ENCODE data around the gene PIK3IP1. TPM values are rescaled to one million over a fixed set of nuclear protein-coding genes. Genes with fewer than 3 reads are reported as not detected.

PIK3IP1 gene
- polyA plus RNA-seq, 1 experiment: 23.8 TPM

DNA sequence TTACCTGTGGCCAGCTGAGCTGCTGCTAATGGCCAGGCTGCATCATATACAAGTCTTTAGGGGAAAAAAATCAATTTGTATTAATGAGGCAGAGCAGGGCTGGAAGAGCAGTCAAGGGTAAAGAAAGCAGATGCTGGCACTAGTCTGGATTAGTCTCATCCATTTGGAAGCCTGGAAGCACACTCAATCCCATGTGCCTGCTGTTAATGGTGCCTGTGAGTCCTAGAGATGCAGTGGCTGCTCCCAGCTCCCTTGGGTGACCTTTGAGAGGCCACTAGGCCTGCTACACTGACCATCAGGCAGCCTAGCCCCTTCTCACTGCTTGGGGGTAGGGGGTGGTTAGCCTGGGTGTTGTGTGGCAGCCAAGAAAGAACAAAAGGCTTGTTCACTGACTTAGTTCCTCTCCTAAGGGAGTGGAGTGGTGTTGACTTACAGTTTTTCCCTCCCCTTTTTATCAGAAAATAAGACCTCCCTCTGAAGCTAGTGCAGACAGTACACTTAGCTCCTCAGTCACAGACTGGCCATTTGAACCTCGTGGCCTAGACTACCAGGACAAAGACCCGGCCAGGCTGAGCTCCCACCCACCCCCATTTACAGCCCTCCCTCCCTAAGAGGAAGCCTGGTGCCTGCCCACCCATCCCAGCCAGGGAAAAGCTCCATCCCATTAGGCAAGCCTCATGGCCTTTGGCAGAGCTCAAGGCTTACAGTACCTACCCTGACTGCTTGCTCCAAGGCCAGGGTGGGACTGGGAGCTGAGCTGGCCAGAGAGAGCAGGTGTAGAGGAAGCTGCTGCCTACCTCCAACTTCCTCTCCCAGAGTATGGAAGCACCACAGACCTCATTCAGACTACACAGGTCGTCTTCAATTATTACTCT is 7.8 kb downstream of the PIK3IP1 start:
- CTCF ChIA-PET: interaction anchor here (1.0 to 6.6 kb wide), 2 partner anchors 13 to 177 kb away, joined by 5 to 55 read pairs; partner anchors contain the start of gene SELENOM
- H3K27ac ChIP-seq (ENCODE audit: low read depth, low read length): no peak overlapping the region
- DNase-seq (ENCODE audit: low read depth, low spot score): no peak
- H3K27me3 ChIP-seq (ENCODE audit: control insufficient read depth, insufficient read depth, low read length): no peaks in the 10 kb centered on the region
- no peak overlapping the region for H3K4me3 ChIP-seq (ENCODE audit: low read depth, low read length)
- no peaks in the 10 kb centered on the region for H3K9me3 ChIP-seq (ENCODE audit: control insufficient read depth, insufficient read depth, low read length)
- TF ChIP-seq CTCF (IDR thresholded peaks at IDR 0.05; ENCODE audit: low read depth, low read length): no peak
- POLR2A ChIA-PET: interaction anchor here (0.5 kb wide), 1 partner anchor 139 kb away, joined by 7 read pairs; no protein-coding TSS in a partner anchor

DNA sequence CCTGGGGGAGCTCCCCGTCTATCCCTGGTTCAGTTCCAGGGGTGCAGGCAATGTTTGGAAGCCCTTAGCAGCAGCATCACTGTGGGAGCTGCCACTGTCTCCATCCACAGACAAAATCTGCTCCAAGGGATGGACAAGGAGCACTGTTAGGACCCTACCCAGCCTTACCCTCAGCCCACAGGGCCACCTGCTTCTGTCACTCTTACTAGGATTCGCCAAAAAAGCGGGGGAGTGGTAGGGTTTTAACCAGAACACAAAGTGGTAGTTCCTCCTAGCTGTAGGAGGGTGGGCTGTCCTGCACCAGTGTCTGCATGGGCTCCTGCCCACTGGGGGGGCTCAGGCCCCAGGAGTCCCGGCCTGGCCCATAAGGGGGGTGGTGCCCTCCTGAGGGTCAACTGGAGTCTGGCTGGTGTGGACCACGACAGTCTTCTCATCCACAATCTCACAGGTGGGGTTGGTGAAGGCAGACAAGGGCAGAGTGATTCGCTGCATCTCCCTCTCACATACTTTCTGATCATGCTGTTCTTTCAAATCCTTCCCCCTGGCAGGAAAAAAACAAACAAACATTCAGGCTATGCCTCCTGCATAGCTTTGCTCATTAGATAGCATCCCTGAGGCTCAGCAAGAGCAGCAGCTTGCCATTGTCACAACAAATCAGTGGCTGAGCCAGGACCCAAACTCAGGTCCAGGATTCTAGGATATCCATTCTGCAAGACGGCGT is 9.4 kb downstream of the PIK3IP1 start:
- no peak overlapping the region for H3K4me3 ChIP-seq (ENCODE audit: low read depth, low read length)
- TF ChIP-seq CTCF (IDR thresholded peaks at IDR 0.05; ENCODE audit: low read depth, low read length): no peak
- H3K27ac ChIP-seq (ENCODE audit: low read depth, low read length): no peak overlapping the region
- no peaks in the 10 kb centered on the region for H3K9me3 ChIP-seq (ENCODE audit: control insufficient read depth, insufficient read depth, low read length)
- ChIA-PET CTCF (interaction anchor here (1.0 to 6.6 kb wide), 2 partner anchors 11 to 31 kb away, joined by 3 to 55 read pairs; no protein-coding TSS in a partner anchor), POLR2A (no interaction called here)
- H3K27me3 ChIP-seq (ENCODE audit: control insufficient read depth, insufficient read depth, low read length): no peaks in the 10 kb centered on the region
- no peak for DNase-seq (ENCODE audit: low read depth, low spot score)

- ChIA-PET CTCF (interaction anchor here (1.0 to 6.6 kb wide), 2 partner anchors 10 to 32 kb away, joined by 3 to 55 read pairs; no protein-coding TSS in a partner anchor), POLR2A (no interaction called here)
- no peaks in the 10 kb centered on the region for H3K27me3 ChIP-seq (ENCODE audit: control insufficient read depth, insufficient read depth, low read length)
- no peak for TF ChIP-seq CTCF (IDR thresholded peaks at IDR 0.05; ENCODE audit: low read depth, low read length)
- no peaks in the 10 kb centered on the region for H3K9me3 ChIP-seq (ENCODE audit: control insufficient read depth, insufficient read depth, low read length)
- no peak overlapping the region for H3K27ac ChIP-seq (ENCODE audit: low read depth, low read length)
- H3K4me3 ChIP-seq (ENCODE audit: low read depth, low read length): no peak overlapping the region
- DNase-seq (ENCODE audit: low read depth, low spot score): no peak
Observed at GRCh38 chr22:31281733-31282132, 10.6 kb downstream of the PIK3IP1 start.

DNA sequence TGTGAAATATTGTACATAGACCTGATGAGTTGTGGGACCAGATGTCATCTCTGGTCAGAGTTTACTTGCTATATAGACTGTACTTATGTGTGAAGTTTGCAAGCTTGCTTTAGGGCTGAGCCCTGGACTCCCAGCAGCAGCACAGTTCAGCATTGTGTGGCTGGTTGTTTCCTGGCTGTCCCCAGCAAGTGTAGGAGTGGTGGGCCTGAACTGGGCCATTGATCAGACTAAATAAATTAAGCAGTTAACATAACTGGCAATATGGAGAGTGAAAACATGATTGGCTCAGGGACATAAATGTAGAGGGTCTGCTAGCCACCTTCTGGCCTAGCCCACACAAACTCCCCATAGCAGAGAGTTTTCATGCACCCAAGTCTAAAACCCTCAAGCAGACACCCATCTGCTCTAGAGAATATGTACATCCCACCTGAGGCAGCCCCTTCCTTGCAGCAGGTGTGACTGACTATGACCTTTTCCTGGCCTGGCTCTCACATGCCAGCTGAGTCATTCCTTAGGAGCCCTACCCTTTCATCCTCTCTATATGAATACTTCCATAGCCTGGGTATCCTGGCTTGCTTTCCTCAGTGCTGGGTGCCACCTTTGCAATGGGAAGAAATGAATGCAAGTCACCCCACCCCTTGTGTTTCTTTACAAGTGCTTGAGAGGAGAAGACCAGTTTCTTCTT is 12.3 kb downstream of the PIK3IP1 start:
- DNase-seq (ENCODE audit: low read depth, low spot score): no peak
- ChIA-PET CTCF (interaction anchor here (1.2 to 6.6 kb wide), 2 partner anchors 8 to 33 kb away, joined by 3 to 55 read pairs; no protein-coding TSS in a partner anchor), POLR2A (no interaction called here)
- no peak for TF ChIP-seq CTCF (IDR thresholded peaks at IDR 0.05; ENCODE audit: low read depth, low read length)
- Histone ChIP-seq H3K27me3 (ENCODE audit: control insufficient read depth, insufficient read depth, low read length) (no peaks in the 10 kb centered on the region), H3K9me3 (ENCODE audit: control insufficient read depth, insufficient read depth, low read length) (no peaks in the 10 kb centered on the region), H3K27ac (ENCODE audit: low read depth, low read length) (no peak overlapping the region), H3K4me3 (ENCODE audit: low read depth, low read length) (no peak overlapping the region)
